Smooth muscle cell (in vitro differentiated cells): ENCODE data around the gene CBX2. TPM values are rescaled to one million over a fixed set of nuclear protein-coding genes. Genes with fewer than 3 reads are reported as not detected.

Experiments used
- DNase-seq: peaks from one replicate; lab custom pipeline; 2025; ENCODE audit not compliant: unreplicated experiment; lab: John Stamatoyannopoulos, UW
- H2AFZ ChIP-seq: fragments of 200-600 bp; sonication (generic); 2 replicates; pipeline ENCODE4 v1.6.0; 2016; ENCODE audit warnings: antibody characterized with exemption, low read depth, mild to moderate bottlenecking
- H3F3A ChIP-seq: fragments of 200-600 bp; sonication (generic); 2 replicates; pipeline ENCODE4 v1.6.0; 2017; ENCODE audit warnings: antibody characterized with exemption, low read depth
- H3K27ac ChIP-seq: fragments of 200-600 bp; sonication (generic); 2 replicates; pipeline ENCODE4 v1.5.1; 2016; ENCODE audit warnings: low read depth, mild to moderate bottlenecking
- H3K27me3 ChIP-seq: fragments of 200-600 bp; sonication (generic); 2 replicates; pipeline ENCODE4 v1.6.1; 2016; ENCODE audit warnings: low read depth, mild to moderate bottlenecking
- H3K36me3 ChIP-seq: fragments of 200-600 bp; sonication (generic); 2 replicates; pipeline ENCODE4 v1.5.1; 2016; ENCODE audit warnings: low read depth
- H3K4me1 ChIP-seq: fragments of 200-600 bp; sonication (generic); 2 replicates; pipeline ENCODE4 v1.5.1; 2016; ENCODE audit warnings: low read depth
- H3K4me2 ChIP-seq: fragments of 200-600 bp; sonication (generic); 2 replicates; pipeline ENCODE4 v1.6.0; 2016; ENCODE audit warnings: mild to moderate bottlenecking
- H3K4me3 ChIP-seq: fragments of 200-600 bp; sonication (generic); 2 replicates; pipeline ENCODE4 v1.5.1; 2016; ENCODE audit warnings: mild to moderate bottlenecking
- H3K79me2 ChIP-seq: fragments of 200-600 bp; sonication (generic); 2 replicates; pipeline ENCODE4 v1.6.0; 2016; ENCODE audit warnings: low read depth, mild to moderate bottlenecking
- H3K9ac ChIP-seq: fragments of 200-600 bp; sonication (generic); 2 replicates; pipeline ENCODE4 v1.6.0; 2016; ENCODE audit warnings: low read depth
- H3K9me3 ChIP-seq: fragments of 200-600 bp; sonication (generic); replicated peaks from 2 replicates; pipeline ENCODE4 v1.5.1; 2016; ENCODE audit warnings: low read depth
- H4K20me1 ChIP-seq: fragments of 200-600 bp; sonication (generic); 2 replicates; pipeline ENCODE4 v1.6.0; 2016; ENCODE audit warnings: low read depth
- WGBS: methylation state at CpG from one replicate; pipeline ENCODE4 v1.1.7; 2016; ENCODE audit warnings: low lambda C conversion rate; 5-methylcytosine and 5-hydroxymethylcytosine counted together
- polyA plus RNA-seq: library from polyadenylated mRNA; unstranded; fragments of >200 nt; fragmentation: Nextera tagmentation; extraction: Ambion mirVana; gene quantifications from 2 replicates; pipeline ENCODE4 v1.2.1, GENCODE V29; 2016
- total RNA-seq: library from RNA; depleted of rRNA; stranded (reverse); fragments of >200 nt; gene quantifications from 2 replicates; pipeline ENCODE4 v1.2.3, GENCODE V29; 2014
- TF ChIP-seq, protein P1 (sequence below): fragments of 200-600 bp; sonication (generic); IDR thresholded peaks from 2 replicates; pipeline ENCODE4 v1.5.1; 2017; ENCODE audit warnings: borderline replicate concordance, mild to moderate bottlenecking, antibody characterized with exemption; ENCODE audit not compliant: insufficient read depth, poor library complexity, severe bottlenecking

The CBX2 gene
- total and polyA plus RNA-seq, 2 experiments from 2014 or later, result 4.0 to 10.1 TPM

DNA sequence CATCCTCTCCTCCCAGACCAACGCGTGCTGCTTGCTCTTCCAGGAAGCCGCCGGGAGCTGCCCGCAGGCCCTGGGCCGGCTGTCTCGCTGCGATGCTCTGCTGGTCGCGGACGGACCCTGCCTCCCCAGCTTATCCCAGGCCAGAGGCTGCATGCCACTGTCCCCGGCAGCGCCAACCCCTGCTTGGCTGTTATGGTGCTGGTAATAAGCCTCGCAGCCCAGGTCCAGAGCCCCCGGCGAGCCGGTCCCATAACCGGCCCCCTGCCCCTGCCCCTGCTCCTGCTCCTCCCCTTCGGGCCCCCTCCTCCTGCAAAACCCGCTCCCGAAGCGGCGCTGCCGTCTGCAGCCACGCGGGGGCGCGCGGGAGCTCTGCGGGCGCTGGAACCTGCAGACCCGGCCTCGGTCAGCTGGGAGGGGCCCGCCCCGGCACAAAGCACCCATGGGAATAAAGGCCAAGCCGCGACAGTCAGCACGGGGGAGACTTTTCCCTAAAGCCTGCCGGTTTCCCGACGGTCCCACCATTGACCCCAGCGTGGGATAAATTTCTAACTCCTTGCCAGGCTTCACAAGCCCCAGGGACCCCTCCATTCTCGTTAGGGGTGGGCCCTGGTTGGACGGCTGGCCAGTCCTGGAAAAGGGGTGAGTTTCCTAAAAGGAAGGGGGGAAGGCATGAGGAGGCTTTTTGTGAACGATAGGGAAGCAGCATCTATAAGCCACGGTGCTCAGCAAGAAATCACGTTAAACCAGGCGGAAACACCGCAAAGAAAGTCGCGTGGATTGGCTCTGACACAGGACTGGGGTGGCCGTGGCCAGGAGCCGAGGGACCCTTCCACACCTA is 36.0 kb upstream of the CBX2 start:
- H3K27ac ChIP-seq, result no peak overlapping the region
- WGBS, result 26% methylated on average over 35 of the region's 53 CpGs

GRCh38 chr17:79742589-79742918 is 35.4 kb upstream of the CBX2 start:
- TF ChIP-seq, protein P1, sequence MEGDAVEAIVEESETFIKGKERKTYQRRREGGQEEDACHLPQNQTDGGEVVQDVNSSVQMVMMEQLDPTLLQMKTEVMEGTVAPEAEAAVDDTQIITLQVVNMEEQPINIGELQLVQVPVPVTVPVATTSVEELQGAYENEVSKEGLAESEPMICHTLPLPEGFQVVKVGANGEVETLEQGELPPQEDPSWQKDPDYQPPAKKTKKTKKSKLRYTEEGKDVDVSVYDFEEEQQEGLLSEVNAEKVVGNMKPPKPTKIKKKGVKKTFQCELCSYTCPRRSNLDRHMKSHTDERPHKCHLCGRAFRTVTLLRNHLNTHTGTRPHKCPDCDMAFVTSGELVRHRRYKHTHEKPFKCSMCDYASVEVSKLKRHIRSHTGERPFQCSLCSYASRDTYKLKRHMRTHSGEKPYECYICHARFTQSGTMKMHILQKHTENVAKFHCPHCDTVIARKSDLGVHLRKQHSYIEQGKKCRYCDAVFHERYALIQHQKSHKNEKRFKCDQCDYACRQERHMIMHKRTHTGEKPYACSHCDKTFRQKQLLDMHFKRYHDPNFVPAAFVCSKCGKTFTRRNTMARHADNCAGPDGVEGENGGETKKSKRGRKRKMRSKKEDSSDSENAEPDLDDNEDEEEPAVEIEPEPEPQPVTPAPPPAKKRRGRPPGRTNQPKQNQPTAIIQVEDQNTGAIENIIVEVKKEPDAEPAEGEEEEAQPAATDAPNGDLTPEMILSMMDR, result no peak
- H2AFZ ChIP-seq, result no peak overlapping the region
- H3F3A ChIP-seq, result no peaks in the 10 kb centered on the region
- peaks cover 13% of the 10 kb centered on the region for H3K4me1 ChIP-seq
- no peak overlapping the region for H3K4me2 ChIP-seq
- no peak overlapping the region for H3K9ac ChIP-seq
- no peaks in the 10 kb centered on the region for H3K36me3 ChIP-seq
- no peaks in the 10 kb centered on the region for H3K9me3 ChIP-seq
- no peaks in the 10 kb centered on the region for H4K20me1 ChIP-seq
- peaks cover 46% of the 10 kb centered on the region for H3K27me3 ChIP-seq
- H3K27ac ChIP-seq, result no peak overlapping the region
- no peak for DNase-seq
- 81% methylated on average over 1 of the region's 1 CpG for WGBS
- H3K4me3 ChIP-seq, result no peak overlapping the region
- H3K79me2 ChIP-seq, result no peaks in the 10 kb centered on the region

More for the DNA sequence above, 36.0 kb upstream of the CBX2 start:
- H4K20me1 ChIP-seq, result no peaks in the 10 kb centered on the region
- H3K9me3 ChIP-seq, result no peaks in the 10 kb centered on the region
- H3F3A ChIP-seq, result no peaks in the 10 kb centered on the region
- no peaks in the 10 kb centered on the region for H3K79me2 ChIP-seq
- H3K4me2 ChIP-seq, result peak overlapping the region; percentile 79
- H3K27me3 ChIP-seq, result peaks cover 41% of the 10 kb centered on the region
- DNase-seq, result peak; percentile 49
- no peak overlapping the region for H3K9ac ChIP-seq
- H3K4me1 ChIP-seq, result peaks cover 7% of the 10 kb centered on the region
- TF ChIP-seq, protein P1, result peak; percentile 99
- H3K36me3 ChIP-seq, result no peaks in the 10 kb centered on the region
- H2AFZ ChIP-seq, result no peak overlapping the region
- H3K4me3 ChIP-seq, result peak overlapping the region; percentile 37

DNA sequence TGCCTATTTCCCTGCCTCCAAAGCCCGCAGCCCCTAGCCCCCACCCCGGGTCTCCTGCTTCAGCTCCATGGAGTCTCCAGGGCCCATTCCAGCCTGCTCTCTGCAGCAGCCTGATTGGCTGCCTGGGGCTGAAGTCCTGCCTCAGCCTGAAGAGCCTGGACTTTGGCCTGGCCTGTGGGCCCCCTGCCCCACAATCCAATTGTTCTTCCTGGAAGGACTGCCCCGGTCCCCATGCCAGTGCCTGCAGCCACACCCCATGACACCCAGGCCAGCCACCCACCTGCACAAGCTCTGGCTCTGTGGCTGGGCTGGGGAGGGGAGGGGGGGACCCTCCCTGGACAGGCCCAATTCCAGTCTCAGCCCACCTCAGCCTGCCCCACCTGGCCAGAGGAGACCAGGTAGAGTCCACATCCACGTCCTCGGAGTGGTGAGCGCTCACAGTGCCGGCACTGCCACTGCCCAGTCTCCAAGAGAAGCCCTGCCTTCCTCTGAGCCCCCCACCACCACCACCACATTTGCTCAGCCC is 34.9 kb upstream of the CBX2 start:
- TF ChIP-seq, protein P1, result no peak
- Histone ChIP-seq H3F3A (no peaks in the 10 kb centered on the region), H3K4me2 (no peak overlapping the region), H3K4me1 (peaks cover 17% of the 10 kb centered on the region), H3K27ac (no peak overlapping the region), H3K27me3 (peaks cover 51% of the 10 kb centered on the region), H3K9ac (no peak overlapping the region), H3K4me3 (no peak overlapping the region), H3K9me3 (no peaks in the 10 kb centered on the region), H2AFZ (no peak overlapping the region), H3K79me2 (no peaks in the 10 kb centered on the region), H3K36me3 (no peaks in the 10 kb centered on the region), H4K20me1 (no peaks in the 10 kb centered on the region)
- DNase-seq, result no peak
- 92% methylated on average over 7 of the region's 7 CpGs for WGBS
